ENCODE measurements around the gene PIP5KL1.

PIP5KL1 gene

GRCh38 chr9:127897193-127897692, 33.3 kb downstream of the PIP5KL1 start:
- TF ChIP-seq CTCF (conservative IDR thresholded peaks at IDR 0.05; ENCODE audit: low read depth, low read length) = no peak
- peak overlapping the region; percentile 42 for H3K4me3 ChIP-seq (ENCODE audit: low read depth, low read length)
- peak; percentile 91 for DNase-seq (ENCODE audit: low read depth)

- DNase-seq (ENCODE audit: low read depth) = no peak
- TF ChIP-seq CTCF (conservative IDR thresholded peaks at IDR 0.05; ENCODE audit: low read depth, low read length) = no peak
- H3K4me3 ChIP-seq (ENCODE audit: low read depth, low read length) = peak overlapping the region; percentile 42
Measured at GRCh38 chr9:127896395-127897192, 34.0 kb downstream of the PIP5KL1 start.

- no peak for TF ChIP-seq CTCF (conservative IDR thresholded peaks at IDR 0.05; ENCODE audit: low read depth, low read length)
- DNase-seq (ENCODE audit: low read depth) = no peak
- H3K4me3 ChIP-seq (ENCODE audit: low read depth, low read length) = no peak overlapping the region
Measured at GRCh38 chr9:127895811-127896210, 34.8 kb downstream of the PIP5KL1 start.

GRCh38 chr9:127893392-127893791, 37.2 kb downstream of the PIP5KL1 start:
- no peak for DNase-seq (ENCODE audit: low read depth)
- H3K4me3 ChIP-seq (ENCODE audit: low read depth, low read length) = no peak overlapping the region
- no peak for TF ChIP-seq CTCF (conservative IDR thresholded peaks at IDR 0.05; ENCODE audit: low read depth, low read length)

GRCh38 chr9:127892831-127893230, 37.7 kb downstream of the PIP5KL1 start:
- TF ChIP-seq CTCF (conservative IDR thresholded peaks at IDR 0.05; ENCODE audit: low read depth, low read length) = no peak
- DNase-seq (ENCODE audit: low read depth) = no peak
- H3K4me3 ChIP-seq (ENCODE audit: low read depth, low read length) = no peak overlapping the region

GRCh38 chr9:127890053-127890452, 40.5 kb downstream of the PIP5KL1 start:
- no peak for DNase-seq (ENCODE audit: low read depth)
- no peak overlapping the region for H3K4me3 ChIP-seq (ENCODE audit: low read depth, low read length)
- TF ChIP-seq CTCF (conservative IDR thresholded peaks at IDR 0.05; ENCODE audit: low read depth, low read length) = no peak

- peak; percentile 66 for DNase-seq (ENCODE audit: low read depth)
- no peak overlapping the region for H3K4me3 ChIP-seq (ENCODE audit: low read depth, low read length)
- peak; percentile 61 for TF ChIP-seq CTCF (conservative IDR thresholded peaks at IDR 0.05; ENCODE audit: low read depth, low read length)
Measured at GRCh38 chr9:127887792-127888191, 42.8 kb downstream of the PIP5KL1 start.

Measured in choroid plexus epithelial cell (primary cell).